ENCODE measurements around the gene EMX2. TPM values are rescaled to one million over a fixed set of nuclear protein-coding genes. Genes with fewer than 3 reads are reported as not detected.
A peak's percentile ranks its signal among the peaks of the same experiment; 100 is the strongest.
"Not testable (repeated sequence)": the region's sequence is repeated elsewhere in the genome, so short reads cannot be mapped to it uniquely, and the experiment has no call there.

The EMX2 gene
- not detected in 2 replicates for total RNA-seq (2014; rRNA removed; shearing (Covaris generic))

DNA sequence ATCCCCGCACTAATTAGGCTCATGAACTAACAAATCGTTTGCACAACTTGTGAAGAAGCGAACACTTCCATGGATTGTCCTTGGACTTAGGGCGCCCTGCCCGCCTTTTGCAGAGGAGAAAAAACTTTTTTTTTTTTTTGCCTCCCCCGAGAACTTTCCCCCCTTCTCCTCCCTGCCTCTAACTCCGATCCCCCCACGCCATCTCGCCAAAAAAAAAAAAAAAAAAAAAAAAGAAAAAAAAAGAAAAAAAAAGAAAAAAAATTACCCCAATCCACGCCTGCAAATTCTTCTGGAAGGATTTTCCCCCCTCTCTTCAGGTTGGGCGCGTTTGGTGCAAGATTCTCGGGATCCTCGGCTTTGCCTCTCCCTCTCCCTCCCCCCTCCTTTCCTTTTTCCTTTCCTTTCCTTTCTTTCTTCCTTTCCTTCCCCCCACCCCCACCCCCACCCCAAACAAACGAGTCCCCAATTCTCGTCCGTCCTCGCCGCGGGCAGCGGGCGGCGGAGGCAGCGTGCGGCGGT is at the start of gene EMX2:
Gene EMX2, plus strand, starts transcription at position 41 of the 519 bp plus-strand sequence. CDS start 522 bp downstream, outside the sequence.
- DNase-seq (ENCODE audit: low read depth) = no peak

DNA sequence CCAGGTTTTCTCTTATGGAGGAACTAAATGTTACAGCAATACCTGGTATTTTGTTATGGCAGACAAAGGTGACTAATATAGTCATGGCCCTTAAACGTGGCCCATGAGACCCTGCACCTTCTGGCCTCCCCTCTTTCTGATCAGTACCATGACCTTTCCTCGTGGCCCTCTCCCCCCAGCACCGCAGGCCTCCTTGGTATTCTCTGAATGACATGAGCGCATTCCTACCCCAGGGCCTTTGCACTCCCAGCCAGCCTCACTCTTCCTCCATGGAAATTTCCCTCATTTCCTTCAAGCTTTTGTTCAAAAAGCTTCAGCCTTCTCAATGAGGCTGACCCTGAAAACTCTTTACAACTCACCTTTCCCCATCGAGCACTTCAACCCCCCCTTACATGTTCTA is 46.5 kb upstream of the EMX2 start:
- DNase-seq (ENCODE audit: low read depth) = no peak

DNA sequence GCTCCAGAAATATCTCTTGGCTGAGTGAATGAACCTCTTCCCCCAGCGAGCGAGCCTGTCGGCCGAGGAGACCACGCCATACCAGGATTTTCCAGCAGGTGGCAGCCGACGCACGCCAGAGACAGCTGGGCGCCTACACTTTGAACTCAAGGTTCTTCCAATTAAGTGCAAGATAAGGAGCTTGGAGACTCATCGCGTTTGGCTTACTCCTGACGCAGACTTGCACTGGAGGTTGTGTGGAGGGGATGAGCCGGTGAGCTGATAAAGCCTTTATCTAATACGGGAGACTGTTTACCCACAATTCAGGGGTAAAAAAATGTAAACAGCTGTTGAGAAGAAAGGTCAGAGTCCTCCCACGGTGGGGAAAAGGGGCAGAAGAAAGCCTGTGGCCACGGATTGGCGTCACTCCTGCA is 45.9 kb upstream of the EMX2 start:
- peak; percentile 69 for DNase-seq (ENCODE audit: low read depth)

DNA sequence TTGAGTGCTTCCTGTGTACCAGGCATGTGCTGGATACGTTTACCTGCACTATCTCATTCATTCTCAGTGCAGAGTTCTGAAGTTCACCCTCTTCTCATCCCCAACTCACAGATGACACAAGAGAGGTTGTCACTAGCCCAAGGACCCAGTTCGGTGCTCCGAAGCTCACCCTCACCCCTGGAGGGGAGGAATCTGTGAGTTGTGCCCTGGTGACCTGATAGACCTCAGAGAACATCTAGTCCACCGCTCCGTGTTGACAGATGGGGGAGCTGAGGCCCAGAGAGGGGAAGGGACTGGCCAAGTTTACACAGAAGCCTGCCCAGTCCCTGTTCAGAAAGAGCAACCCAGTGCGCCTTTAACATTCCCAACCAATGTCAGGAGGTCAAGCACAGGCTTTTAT is 44.8 kb upstream of the EMX2 start:
- no peak for DNase-seq (ENCODE audit: low read depth)

DNA sequence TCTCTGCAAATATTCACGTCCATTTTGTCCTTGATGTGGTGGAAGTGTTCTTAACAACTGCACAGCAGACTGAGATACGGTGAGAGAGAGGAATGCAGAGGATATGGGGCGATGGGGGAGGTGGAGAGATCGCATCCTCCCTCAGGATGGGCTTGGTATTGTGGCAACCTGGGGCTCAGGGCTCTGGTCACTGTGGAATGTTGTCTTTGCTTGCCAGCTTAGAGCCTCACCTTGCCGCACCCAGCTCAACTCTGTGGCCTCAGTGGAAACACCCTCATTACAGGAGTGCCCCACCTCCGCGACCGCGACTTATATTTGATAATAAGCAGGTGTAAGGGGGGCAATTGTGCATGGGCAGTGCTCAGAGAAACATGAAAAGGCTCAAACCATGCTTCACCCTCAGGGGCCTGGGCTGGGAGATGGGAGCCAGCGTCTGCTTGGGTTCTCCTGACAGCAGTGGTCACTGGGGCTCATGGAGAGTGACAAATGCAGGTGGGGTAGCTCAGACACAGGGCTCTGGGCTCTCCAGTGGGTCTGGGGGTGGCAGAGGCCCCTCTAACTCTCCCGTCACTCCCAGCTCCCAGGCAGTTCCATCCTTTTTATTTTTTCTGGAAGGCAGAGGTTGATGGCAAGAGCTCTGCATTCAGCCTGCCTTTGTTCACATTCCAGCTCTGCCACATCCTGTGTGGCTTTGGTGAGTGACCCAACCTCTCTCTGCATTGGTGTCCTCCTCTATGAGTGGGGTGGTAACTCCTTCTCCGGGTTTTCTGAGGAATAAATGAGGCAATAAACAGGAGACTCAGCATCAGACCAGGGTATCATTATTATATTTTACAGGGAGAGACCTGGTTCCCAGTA is 43.1 kb upstream of the EMX2 start:
- no peak for DNase-seq (ENCODE audit: low read depth)

DNA sequence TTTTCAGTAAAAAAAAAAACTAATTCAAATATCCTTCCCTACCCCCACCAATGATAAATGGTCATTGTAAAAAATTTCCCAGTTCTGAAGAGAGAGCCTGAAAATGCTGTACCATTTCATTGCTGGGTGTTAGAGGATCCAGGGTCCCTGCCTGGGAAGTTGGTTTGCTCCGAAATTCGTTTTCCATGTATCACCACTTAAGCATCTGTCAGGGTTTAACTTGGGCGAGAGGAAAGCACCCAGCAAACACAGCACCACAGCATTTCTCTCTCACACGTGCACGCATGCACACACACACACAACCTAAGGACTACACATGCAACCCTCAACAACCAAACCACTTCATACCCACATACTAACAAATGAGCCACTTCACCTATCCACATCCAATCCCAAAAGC is 42.1 kb upstream of the EMX2 start:
- no peak for DNase-seq (ENCODE audit: low read depth)

DNA sequence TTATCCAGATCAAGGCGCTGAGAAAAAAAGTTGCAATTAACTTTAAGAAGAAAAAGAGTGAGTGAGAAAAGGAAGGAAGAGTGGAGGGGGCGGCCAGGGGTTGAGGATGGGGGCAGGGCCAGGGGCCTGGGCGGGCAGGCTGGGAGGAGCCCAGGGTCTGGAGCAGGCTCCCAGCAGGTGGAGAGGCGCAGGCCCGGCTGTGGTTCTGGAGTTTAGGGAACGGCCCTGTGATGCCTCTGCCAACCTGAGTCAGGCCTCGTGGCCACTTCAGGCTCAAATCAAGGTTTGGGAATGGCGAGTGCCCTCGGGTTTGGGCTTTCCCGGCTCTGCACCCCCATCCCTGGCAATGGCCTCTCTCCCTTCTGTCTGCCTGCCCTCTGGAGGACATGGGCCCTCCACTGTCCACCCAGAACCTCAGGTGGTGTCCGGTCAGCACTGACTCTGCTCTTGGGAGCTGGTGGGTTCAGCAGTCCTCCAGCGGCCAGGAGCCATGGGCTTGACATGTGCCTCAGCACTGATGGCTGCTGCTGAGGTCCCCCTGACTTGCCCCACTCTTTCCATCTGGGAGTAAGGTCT is 41.0 kb upstream of the EMX2 start:
- DNase-seq (ENCODE audit: low read depth) = no peak

DNA sequence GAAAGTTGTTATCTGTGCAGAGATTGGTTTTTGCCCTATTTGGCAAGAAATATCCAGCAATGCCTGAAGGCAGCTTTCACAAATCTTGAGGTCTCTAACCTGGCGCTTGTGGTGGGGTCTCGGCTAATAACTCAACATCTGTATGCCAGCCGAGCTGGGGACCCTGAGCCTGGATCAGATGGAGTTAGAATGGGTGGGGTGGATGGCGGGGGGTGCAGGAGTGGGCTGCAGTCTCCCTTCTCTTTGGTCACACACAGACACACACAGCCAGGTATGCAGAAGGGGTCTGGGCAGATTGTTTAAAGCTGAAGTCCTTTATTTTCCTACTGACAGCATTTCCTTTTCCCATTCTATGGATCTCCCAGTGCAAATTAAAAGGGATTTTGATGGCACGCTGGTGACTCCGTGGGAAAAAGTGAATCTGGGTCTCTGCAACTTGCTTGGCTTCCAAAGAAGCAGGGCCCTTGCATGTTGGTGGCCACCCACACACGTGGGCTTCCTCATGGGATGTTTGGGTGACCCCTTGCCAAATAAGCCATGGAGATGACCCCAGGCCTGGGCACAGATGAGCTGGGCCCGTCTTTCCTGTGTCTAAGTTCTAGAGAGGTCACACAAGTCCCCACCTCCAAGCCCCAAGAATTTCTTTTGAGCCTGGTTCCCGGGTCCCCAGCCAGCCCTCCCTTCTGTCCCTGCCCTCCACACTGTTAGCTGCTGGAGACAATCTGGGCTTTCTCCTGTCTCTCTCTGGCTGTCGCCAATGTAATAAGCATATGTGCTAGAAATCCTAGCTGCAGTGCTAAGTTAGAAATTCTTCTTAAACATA is 39.9 kb upstream of the EMX2 start:
- DNase-seq (ENCODE audit: low read depth) = no peak

DNA sequence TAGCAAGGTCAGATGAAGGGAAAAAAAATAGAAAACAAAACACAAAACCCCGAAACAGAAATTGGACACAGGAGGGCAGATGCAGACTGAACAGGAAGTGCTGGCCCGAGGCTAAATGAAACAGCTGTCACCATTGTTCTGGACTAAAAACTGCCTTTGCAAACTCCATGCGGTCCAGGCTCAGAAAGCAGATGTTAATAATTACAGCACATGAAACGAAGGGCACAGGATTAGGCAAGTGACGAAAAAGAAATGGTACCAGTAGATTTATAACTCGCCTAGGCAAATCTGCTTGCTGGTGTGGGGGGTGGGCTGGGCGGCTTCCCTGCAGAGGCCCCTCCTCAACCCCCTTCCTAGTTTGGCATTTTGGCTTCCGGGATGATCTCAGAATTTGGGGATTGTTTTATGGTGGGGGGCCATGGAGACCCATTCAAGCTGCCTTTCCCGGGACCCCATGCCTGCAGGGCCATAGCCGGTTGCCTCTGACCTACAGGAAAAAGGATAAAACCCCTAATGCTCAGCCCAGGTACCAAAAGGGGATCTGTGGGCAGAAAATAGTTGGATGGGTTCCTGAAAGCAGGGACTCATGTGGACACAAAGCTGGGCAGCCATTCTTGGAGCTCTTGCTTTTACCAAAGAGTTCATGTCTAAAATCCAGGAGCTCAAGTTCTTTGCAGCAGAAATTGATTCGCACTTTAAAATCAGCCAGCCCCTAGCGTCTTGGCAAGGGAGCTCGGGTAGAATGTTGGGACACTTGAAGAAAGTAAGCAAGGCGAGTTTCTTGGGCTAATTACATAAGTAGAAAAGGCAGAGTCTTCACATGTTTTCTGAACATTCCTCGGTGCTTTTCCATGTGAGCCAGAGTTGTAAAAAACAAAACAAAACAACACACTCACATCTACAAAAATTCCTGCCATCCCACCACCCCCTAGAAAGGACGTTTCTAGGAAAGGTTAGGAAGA is 39.0 kb upstream of the EMX2 start:
- DNase-seq (ENCODE audit: low read depth) = peak; percentile 23

DNA sequence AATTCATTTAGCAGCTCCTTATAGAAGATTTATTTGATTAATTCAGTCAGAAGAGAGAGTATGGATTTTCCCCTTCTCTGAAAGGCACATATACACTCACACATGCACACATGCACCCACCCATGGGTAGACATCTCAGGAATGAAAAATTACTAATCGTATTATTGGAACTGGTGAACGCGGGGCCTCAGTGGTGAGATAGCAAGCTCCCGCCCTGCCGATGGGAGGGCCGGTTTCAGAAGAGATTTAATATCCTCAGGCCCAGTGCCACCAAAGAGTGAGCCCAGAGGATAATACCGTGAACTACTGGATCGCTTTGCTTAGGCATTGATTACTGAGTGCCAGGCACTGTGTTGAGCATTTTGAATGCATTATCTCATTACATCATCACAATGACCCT is 38.0 kb upstream of the EMX2 start:
- no peak for DNase-seq (ENCODE audit: low read depth)

DNA sequence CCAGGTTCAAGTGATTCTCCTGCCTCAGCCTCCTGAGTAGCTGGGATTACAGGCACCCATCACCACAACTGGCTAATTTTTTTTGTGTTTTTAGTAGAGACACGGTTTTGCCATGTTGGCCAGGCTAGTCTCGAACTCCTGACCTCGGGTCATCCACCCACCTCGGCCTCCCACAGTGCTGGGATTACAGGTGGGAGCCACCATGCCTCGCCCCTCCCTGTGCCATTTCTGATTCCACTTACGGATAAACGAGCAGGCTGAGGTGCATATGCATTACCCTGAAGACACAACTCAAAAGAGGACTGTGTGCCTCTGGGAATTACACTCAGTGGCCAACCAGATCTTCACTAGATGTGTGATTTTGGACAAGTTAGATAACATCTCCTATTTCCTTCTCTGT is 35.5 kb upstream of the EMX2 start:
- not testable (repeated sequence) for DNase-seq (ENCODE audit: low read depth)

DNA sequence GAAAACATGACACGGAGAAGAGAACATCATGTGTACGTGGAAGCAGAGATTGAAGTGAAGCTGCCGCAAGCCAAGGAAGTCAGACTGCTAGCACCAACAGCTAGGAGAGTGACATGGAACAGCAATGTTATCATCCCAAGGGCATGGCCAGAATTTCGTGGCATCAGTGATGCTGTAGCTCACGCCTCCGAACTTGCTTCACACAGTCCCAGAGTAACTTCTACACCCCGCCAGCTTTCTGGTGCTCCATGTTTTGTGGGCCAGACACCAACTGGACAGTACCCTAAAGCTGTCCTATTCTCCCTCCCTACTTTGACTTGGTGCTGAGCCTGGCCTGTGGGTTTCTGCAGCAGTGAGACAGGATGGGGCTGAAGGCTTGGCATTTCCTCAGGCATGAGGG is 33.0 kb upstream of the EMX2 start:
- no peak for DNase-seq (ENCODE audit: low read depth)

DNA sequence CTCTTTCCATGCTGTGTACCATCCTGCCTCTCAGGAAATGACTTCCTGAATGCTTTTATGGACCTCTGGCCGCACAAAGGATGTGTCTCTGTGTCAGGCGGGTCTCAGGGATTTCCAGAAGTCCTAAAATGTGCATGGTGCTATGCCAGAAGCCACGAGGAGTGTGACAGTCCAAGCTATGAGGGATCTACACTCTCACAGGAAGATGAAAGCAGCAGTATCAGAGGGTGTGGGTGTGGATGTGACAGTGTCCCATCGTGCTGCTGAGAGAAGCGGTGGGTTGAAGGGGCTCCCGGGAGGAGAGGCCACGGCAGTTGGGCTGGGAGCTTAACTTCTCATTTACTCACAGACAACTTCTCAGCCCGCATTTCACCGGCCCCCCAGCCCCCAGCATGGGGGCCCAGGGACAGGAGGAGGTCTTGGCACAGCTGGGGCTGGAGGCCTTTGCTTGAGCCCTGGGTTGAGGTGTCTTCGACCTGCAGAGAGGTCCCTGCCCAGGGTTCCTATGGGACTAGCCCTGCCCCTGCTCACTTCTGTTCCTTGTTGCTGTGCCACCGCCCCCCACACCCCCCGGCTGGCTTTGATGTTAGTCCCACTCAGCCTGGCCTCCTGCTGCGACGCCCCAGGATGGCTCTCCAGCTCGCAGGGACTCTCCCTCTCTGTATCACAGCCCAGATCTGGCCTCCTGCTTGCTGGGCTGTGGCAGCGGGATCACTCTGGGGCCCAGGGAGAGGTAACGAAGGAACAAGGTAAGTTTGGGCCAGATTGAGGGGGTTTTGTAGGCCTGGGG is 30.8 kb upstream of the EMX2 start:
- no peak for DNase-seq (ENCODE audit: low read depth)

DNA sequence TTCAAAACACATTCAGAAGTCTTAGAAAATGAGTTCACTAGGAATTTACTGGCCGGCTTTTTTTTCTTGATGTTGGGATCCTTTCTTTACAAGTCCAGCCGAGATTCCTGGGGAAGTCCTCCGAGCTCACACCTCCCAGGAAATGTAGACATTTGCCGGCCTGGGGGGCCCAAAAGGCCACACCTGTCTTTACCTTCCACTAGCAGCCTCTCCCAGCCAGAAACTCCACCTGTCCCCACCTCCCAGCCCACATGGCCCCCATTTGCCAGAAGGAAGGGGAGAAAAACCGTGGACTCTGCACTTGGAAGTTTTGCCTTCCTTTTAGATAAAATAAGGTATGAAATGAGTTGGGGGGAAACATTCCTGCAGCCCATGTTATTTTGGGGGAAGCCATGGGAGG is 27.6 kb upstream of the EMX2 start:
- DNase-seq (ENCODE audit: low read depth) = no peak

DNA sequence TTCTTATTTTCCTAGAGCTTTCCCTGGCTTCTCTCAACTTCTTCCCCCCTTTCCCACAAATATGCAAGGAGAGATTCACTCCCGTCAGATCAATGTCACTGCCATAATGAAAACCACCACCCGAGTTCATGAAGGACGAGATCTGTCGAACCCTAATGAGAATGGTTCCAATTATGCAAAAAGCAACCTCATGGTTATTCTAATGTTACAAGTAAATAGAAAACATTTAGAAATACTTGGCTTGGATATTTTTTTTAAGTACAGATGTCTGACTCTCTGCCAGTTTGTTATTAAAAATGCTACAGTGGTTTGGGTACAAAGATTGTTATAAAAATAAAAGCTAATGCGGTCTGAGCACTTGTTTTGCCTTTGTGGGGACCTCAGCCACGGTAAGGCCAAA is 25.9 kb upstream of the EMX2 start:
- no peak for DNase-seq (ENCODE audit: low read depth)

DNA sequence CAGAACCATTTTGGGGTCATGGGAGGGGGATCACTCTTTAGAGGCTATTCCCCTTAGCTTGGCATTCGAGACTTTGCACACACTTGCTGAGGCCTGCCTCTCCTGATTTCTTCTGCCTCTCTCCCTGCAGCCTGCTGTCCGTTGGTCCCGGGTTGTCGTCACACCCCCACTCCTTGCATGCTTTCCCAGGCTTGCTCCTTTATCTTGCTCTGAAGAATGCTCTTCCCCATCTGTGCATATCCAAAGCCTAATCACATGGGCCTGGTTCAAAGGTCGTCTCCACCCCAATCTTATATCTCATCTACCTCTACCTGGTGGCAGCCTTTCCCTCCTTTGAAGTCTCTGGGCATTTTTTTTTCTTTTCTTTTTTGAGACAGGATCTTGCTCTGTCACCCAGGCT is 24.3 kb upstream of the EMX2 start:
- DNase-seq (ENCODE audit: low read depth) = no peak

DNA sequence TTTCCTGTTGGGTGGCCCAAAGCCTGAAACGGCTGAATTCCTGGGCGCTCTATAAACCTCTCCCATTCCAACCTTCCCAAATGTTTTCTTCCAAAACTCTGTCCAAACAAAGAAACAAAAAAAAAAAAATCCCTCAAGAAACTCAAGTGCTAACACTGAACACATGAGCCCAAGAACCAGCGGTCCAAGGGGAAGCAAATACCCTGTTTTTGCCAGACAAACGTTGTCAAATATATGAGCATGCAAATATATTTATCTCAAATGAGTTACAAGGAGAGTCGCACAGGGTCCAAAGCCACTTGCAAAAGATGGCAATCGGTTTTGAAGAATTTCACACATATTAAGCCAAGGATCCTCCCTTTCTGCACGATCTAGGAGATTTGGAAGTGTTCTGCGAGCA is 23.3 kb upstream of the EMX2 start:
- DNase-seq (ENCODE audit: low read depth) = no peak

DNA sequence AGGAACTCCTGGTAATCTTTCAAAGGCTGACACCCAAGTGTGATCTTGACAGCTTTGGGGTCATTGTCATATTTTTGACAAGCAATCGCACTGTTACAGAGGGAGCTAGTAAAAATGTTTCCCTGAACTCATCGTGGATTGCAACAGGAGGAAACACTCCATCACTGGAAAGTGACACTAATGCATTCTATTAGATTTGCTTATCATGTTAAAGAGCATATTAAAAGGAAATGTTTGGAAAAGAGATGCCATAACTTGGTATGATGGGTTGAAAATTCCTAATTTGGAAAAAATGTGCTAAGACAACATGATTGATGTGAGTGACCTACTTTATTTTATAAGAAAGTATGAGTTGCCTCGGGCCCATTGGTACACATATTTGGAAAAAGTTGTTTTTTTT is 22.7 kb upstream of the EMX2 start:
- DNase-seq (ENCODE audit: low read depth) = no peak

DNA sequence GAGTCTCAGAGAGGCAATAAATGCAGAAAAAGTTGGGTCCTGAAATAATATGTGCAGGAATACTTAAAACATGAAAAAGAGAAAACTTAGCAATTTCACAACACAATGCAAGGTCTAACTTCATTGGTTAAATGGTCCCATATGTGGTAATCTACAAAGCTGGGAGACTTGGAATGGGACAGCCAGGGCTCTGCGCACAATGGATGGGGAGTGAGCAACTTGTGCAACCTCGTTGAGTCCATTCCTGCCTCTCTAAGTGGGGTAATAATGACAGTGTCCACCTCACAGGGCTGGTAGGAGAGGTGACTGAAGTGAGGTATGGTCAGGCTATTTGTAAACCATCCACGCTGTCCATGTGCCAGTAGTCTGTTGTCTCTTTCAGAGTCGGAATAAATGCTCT is 11.8 kb upstream of the EMX2 start:
- DNase-seq (ENCODE audit: low read depth) = no peak

DNA sequence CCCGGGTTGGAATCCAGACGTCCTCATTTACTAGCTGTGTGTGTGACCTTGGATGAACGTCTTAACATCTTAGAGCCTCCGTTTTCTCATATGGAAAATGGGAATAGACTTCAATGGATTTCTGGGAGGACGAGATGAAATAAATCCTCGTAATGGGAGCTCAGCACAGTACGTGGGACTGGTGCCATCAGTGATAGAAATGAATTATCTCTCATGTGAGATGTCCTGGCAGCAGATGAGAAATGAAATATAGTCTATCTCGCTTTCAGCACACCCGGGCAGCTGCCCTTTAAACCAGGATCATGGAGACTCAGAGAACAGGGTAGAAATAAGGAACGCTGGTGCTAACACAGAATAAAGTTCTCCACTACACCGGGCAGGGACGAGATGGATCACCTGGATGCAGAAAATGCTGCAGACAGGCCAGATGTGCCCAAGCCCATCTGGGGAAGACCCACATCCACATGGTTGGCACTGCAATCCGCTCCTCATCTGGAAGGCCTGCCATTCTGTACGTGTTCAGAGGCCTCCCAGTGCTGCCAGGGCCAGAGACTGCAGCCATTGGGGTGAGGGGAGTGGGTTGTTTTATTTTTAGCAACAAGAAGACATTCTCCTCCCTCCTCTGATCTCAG is 11.1 kb upstream of the EMX2 start:
- DNase-seq (ENCODE audit: low read depth) = no peak
